ENCODE measurements around the gene ZACN. TPM values are rescaled to one million over a fixed set of nuclear protein-coding genes. Genes with fewer than 3 reads are reported as not detected.

ZACN gene
- polyA plus RNA-seq, 1 of the 3 experiments (the other 2 are of a cell fraction) = not detected

DNA sequence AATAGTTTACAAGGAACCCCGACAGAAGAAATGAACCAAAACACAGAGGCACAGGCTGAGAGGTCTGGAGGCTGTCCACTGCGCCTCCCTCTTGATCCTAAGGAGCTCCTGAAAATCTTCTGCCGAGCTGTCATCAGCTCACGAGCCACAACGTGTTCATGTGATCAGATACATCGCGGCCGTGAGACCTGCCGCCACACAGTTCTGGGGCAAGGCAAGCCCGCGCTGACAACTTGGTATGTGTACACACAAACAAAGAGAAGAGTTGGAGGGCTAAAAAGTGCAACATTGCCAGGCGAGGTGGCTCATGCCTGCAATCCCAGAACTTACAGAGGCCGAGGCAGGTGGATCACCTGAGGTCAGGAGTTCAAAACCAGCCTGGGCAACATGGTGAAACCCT is 17.0 kb downstream of the ZACN start:
- TF ChIP-seq TCF12 (IDR thresholded peaks at IDR 0.05) (no peak), MXI1 (IDR thresholded peaks at IDR 0.05; ENCODE audit: low read depth, low read length) (no peak), TAF1 (IDR thresholded peaks at IDR 0.05; ENCODE audit: borderline replicate concordance, low read depth, low read length) (no peak), ZBTB33 (IDR thresholded peaks at IDR 0.05; ENCODE audit: borderline replicate concordance, low read depth) (no peak), JUND (IDR thresholded peaks at IDR 0.05) (no peak), SMC3 (IDR thresholded peaks at IDR 0.05; ENCODE audit: low read depth, low read length) (no peak), YY1 (IDR thresholded peaks at IDR 0.05; ENCODE audit: low read depth) (no peak), ELF1 (IDR thresholded peaks at IDR 0.05) (no peak), GABPA (IDR thresholded peaks at IDR 0.05; ENCODE audit: low read depth) (no peak), FOSL2 (IDR thresholded peaks at IDR 0.05; ENCODE audit: borderline replicate concordance, low read depth) (no peak)
- H3K9ac ChIP-seq = no peak overlapping the region
- H3K36me3 ChIP-seq (replicated peaks in 1 of 2; ENCODE audit: control insufficient read depth in 1 of 2, insufficient read depth in 2 of 2, low read length in 1 of 2) = peaks cover 53 to 76% of the 10 kb centered on the region in 2 experiments
- no peaks in the 10 kb centered on the region for H3K4me1 ChIP-seq (ENCODE audit: control insufficient read depth in 1 of 2, insufficient read depth in 2 of 2, low read depth in 1 of 2, low read length in 1 of 2)
- H3K4me3 ChIP-seq (ENCODE audit: low read depth in 2 of 2, low read length in 1 of 2) = no peak overlapping the region
- H2AFZ ChIP-seq (ENCODE audit: low read depth) = no peak overlapping the region
- 92% methylated on average over 13 of the region's 13 CpGs for WGBS (ENCODE audit: low lambda C conversion rate)
- ChIA-PET POLR2A (interaction anchor here (1.0 to 1.5 kb wide), 3 partner anchors 10 to 24 kb away, joined by 3 read pairs; partner anchors contain the start of gene SRP68), CTCF (interaction anchor here (0.6 to 4.6 kb wide), 6 partner anchors 10 to 203 kb away, joined by 3 to 16 read pairs (median 4); no protein-coding TSS in a partner anchor)
- H3K9me2 ChIP-seq = no peaks in the 10 kb centered on the region
- H3K27ac ChIP-seq (ENCODE audit: low read depth in 2 of 2, low read length in 1 of 2) = no peak overlapping the region
- no peaks in the 10 kb centered on the region for H4K20me1 ChIP-seq (ENCODE audit: insufficient read depth)
- no peak for DNase-seq
- no peaks in the 10 kb centered on the region for H3K27me3 ChIP-seq (ENCODE audit: insufficient read depth)
- no peak overlapping the region for H3K4me2 ChIP-seq
- no peaks in the 10 kb centered on the region for H3F3A ChIP-seq (replicated peaks; ENCODE audit: insufficient read depth)
- no peaks in the 10 kb centered on the region; the same call in 1 of the 2 replicates for H3K79me2 ChIP-seq (ENCODE audit: insufficient read depth)
- H3K9me3 ChIP-seq = no peaks in the 10 kb centered on the region

DNA sequence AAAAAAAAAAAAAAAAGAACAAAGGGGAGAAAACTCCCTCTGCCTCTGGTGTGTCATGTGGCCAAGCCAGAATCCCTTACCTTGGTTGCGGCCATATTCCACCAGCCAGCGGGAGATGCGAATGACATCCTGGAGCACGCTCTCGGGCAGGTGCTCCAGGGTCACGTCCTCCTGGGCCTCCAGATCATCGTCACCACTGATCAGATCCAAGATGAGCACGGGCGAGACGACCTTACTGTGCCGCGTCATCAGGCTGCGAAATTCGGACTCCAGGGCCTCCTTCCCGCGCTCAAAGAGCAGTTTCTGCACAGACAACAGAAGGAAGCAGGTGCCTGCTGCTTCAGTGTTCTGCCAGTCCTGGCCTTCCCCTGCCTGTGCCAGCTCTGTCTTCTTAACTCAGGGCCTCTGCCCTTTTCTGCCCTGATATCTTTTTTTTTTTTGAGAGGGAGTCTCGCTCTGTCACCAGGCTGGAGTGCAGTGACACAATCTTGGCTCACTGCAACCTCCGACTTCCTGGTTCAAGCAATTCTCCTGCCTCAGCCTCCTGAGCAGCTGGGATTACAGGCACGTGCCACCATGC is 18.8 kb downstream of the ZACN start:
- DNase-seq = no peak
- TF ChIP-seq MXI1 (IDR thresholded peaks at IDR 0.05; ENCODE audit: low read depth, low read length) (no peak), YY1 (IDR thresholded peaks at IDR 0.05; ENCODE audit: low read depth) (no peak), ELF1 (IDR thresholded peaks at IDR 0.05) (no peak), POLR2AphosphoS5 (IDR thresholded peaks at IDR 0.05; ENCODE audit: low read depth, low read length) (no peak), NFIC (IDR thresholded peaks at IDR 0.05; ENCODE audit: borderline replicate concordance) (no peak), CHD2 (IDR thresholded peaks at IDR 0.05; ENCODE audit: low read length, partially characterized antibody) (no peak), TCF12 (IDR thresholded peaks at IDR 0.05) (no peak), FOXM1 (IDR thresholded peaks at IDR 0.05; ENCODE audit: low read depth) (no peak), GABPA (IDR thresholded peaks at IDR 0.05; ENCODE audit: low read depth) (no peak), NRF1 (IDR thresholded peaks at IDR 0.05; ENCODE audit: low read depth, low read length) (no peak), RFX5 (IDR thresholded peaks at IDR 0.05; ENCODE audit: low read length) (no peak), EZH2phosphoT487 (IDR thresholded peaks at IDR 0.05; ENCODE audit: borderline replicate concordance, low read depth) (no peak), MEF2A (IDR thresholded peaks at IDR 0.05; ENCODE audit: borderline replicate concordance, low read depth) (no peak), RCOR1 (IDR thresholded peaks at IDR 0.05; ENCODE audit: low read length) (no peak), SMC3 (IDR thresholded peaks at IDR 0.05; ENCODE audit: low read depth, low read length) (no peak)
- TF ChIP-seq, protein P1, sequence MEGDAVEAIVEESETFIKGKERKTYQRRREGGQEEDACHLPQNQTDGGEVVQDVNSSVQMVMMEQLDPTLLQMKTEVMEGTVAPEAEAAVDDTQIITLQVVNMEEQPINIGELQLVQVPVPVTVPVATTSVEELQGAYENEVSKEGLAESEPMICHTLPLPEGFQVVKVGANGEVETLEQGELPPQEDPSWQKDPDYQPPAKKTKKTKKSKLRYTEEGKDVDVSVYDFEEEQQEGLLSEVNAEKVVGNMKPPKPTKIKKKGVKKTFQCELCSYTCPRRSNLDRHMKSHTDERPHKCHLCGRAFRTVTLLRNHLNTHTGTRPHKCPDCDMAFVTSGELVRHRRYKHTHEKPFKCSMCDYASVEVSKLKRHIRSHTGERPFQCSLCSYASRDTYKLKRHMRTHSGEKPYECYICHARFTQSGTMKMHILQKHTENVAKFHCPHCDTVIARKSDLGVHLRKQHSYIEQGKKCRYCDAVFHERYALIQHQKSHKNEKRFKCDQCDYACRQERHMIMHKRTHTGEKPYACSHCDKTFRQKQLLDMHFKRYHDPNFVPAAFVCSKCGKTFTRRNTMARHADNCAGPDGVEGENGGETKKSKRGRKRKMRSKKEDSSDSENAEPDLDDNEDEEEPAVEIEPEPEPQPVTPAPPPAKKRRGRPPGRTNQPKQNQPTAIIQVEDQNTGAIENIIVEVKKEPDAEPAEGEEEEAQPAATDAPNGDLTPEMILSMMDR (IDR thresholded peaks at IDR 0.05) = no peak
- Histone ChIP-seq H3K27ac (ENCODE audit: low read depth in 2 of 2, low read length in 1 of 2) (no peak overlapping the region), H4K20me1 (ENCODE audit: insufficient read depth) (no peaks in the 10 kb centered on the region), H3K4me2 (no peak overlapping the region), H3F3A (replicated peaks; ENCODE audit: insufficient read depth) (no peaks in the 10 kb centered on the region), H3K9ac (no peak overlapping the region), H3K9me3 (no peaks in the 10 kb centered on the region), H3K4me3 (ENCODE audit: low read depth in 2 of 2, low read length in 1 of 2) (no peak overlapping the region), H3K36me3 (replicated peaks in 1 of 2; ENCODE audit: control insufficient read depth in 1 of 2, insufficient read depth in 2 of 2, low read length in 1 of 2) (peaks cover 49 to 90% of the 10 kb centered on the region in 2 experiments), H3K79me2 (ENCODE audit: insufficient read depth) (peaks cover 19% of the 10 kb centered on the region), H3K4me1 (ENCODE audit: control insufficient read depth in 1 of 2, insufficient read depth in 2 of 2, low read depth in 1 of 2, low read length in 1 of 2) (peaks cover 3 to 7% of the 10 kb centered on the region in 2 experiments; a peak in 2 of 4 replicates), H2AFZ (ENCODE audit: low read depth) (no peak overlapping the region), H3K9me2 (no peaks in the 10 kb centered on the region), H3K27me3 (ENCODE audit: insufficient read depth) (no peaks in the 10 kb centered on the region)
- CTCF ChIA-PET = no interaction called here
- 95% methylated on average over 19 of the region's 19 CpGs for WGBS (ENCODE audit: low lambda C conversion rate)
- POLR2A ChIA-PET = no interaction called here
